Stimulated activated CD8-positive, alpha-beta memory T cell treated with anti-CD3 and anti-CD28 coated beads, Interleukin-7, amount 100 ng/mL, for 48 hours (primary cell): ENCODE measurements around the gene AMFR.

ENCODE experiments used
- DNase-seq, 2 donors: peaks; one replicate each; pipeline ENCODE4 v3.0.0-alpha.2; 2020; ENCODE audit warnings: low read depth in 1 of 2; ENCODE audit errors: extremely low read depth in 1 of 2

Gene AMFR

DNA sequence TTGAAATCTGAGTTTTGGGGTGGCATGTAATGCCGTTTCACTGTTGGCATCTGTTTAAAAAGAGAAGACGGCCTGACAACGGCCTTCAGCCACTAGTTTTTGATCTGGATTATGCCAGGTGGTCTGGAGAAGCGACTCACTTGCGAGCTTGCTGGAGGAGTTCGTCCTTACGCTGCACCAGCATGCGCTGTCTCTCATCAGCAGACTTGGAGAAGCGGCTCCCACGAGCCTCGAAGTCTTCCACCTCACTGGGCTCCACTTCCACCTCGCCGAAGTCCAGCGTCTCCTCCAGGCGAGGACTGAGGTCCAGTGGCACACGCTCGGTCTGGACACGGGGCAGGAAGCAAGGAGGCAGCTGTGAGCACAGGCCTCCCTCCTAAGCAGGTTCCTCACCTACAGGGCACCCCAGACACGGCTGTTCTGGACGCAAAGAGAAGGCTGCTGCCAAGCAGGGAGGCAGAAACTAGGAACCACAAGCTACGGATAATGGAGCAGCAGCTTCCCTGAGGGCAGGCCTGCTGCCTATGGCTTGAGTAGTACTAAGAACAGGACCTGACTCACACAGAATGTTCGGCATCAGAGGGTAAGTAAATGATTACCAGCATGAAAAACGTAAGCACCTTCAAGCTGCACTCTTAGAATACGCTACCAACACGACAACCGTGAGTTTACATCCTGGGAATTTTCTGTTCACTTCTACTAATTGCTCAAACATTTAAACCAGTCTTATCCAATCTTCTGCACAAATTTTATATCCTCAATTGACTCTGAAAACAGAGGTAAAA, 61.4 kb downstream of the AMFR start:
- no peak for DNase-seq

DNA sequence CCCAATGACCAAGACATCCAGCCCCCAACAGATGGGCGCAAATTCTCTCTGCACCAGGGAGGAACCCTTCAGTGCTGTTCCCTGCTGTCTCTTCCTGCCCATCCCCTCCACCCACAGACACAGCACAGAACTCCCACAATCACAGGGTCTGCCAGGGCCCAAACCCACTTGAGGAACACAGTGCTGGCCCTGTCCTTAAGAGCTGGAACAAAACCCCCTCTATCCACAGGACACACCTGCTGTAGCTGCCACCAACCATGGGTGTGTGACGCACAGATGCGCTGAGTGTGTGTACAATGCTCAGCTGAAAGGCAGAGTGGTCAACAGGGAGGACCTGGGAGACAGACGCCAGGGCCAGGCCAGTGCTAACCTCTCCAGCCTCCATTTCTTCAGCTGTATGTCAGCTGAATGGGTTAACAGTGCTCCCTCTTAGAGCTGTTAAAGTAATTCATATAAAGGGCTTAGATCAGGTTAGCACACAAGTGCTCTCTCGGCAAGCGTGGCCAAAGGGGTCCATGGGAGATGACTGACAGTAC, 62.1 kb downstream of the AMFR start:
- DNase-seq, result no peak

- DNase-seq, result no peak
Observed at GRCh38 chr16:56362706-56363105, 62.6 kb downstream of the AMFR start.

DNA sequence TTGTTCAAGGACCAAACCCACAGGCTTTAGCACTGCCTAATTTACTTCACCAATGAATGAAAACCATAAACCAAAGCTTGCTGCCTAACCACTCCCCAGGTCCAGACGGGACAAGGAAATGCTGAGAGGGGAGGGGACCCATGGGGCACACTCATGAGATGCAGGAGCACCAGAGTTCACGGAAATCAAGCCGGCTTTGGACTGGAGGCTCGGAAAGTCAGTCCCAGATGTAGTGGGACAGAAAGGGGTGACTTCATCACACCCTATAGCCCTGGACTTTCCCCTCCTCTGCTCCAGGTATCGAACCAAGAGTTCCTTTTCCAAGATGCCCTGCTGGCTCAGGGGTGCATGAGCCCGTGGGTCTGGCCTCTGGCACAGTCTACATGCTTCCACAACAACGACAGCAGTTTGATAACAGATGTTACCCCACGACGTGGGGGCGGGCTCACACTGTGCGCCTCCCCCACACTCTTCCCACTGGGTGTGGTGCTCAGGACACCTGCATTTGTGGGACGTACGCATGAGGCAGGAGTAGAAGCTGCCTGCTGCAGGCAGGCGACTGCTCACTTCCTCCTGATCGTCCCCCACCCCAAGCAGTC, 63.2 kb downstream of the AMFR start:
- no peak for DNase-seq

- DNase-seq, result no peak
Observed at GRCh38 chr16:56360117-56361008, 65.0 kb downstream of the AMFR start.

DNA sequence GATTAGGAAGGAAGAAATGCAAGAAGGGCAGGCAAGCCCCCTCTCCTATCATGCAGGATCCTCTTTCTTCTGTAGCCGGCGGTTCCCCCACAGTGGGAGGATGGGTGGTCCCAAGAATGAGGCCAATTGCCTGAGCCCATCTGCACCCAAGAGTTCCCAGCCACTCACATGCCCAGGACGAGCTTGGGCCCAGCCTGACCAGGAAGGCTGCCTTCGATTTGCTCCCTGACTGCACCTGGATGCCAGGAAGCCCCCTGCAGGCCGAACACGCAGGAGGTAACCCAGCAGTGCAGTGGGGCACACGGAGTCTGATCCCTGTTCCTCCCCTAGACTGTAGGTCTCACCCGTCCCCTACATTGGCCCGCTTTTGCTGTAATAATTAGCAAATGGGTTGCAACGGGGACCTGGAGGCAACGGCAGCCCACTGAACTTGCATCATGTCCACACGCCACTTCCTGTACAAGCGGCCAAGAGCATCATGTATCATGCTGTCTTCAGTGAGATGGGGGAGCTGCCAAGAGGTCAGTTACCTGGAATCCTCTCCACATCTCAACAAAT, 67.5 kb downstream of the AMFR start:
- no peak for DNase-seq

- DNase-seq, result no peak
Observed at GRCh38 chr16:56357241-56357764, 68.0 kb downstream of the AMFR start.

- peak; percentile 25 to 40 for DNase-seq
Observed at GRCh38 chr16:56356276-56357240, 68.8 kb downstream of the AMFR start.

DNA sequence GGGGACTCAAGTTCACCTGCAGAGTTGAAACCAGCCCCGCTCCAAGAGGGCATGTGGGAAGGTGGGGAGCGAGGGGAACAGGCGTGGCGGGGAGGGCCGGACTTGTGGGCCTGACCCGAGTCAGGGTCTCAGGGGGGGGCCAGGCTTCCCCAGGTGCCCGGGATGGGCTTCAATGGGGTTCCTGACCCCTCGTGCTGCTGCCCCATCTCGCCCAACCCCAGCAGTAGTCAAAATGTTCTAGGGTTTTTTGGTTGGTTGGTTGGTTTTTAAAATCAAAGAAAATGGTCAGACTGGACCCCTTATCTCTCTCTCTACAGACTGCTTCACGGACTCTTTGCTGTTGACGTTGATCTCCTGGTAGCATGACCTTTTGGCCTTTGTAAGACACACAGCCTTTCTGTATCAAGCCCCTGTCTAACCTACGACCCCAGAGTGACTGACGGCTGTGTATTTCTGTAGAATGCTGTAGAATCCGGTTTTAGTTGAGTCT, 69.5 kb downstream of the AMFR start:
- DNase-seq, result no peak

DNA sequence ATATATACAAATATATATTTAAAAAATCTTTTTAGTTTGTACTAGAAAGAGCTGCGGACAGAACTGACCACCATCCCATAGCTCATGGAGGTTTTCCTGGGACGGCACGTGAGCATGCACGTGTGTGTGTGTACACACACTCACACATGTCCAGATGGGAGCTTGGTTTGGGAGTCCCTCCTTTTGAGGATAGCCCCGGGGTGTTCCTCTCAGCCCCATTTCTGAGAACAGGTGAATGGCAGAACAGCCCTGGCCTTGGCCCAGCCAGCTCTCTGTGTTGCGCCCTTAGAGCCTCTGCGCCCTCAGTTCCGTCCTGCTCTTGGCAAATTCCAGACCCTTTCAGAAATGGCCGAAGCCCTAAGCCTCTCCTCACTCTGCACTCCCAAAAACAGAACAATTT, 70.1 kb downstream of the AMFR start:
- DNase-seq, result no peak

DNA sequence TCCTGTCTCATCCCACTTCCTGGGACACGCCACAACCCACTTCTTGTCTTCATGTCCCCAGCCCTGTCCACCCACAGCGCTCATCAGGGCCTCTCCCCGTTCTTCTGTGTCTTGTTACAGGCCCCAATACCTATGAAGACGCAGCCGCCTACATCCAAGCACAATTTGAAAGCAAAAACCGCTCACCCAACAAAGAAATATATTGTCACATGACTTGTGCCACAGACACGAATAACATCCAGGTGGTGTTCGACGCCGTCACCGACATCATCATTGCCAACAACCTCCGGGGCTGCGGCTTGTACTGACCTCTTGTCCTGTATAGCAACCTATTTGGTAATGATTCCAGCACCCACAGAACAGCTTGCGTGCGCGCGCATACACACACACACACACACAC, 70.6 kb downstream of the AMFR start:
- no peak for DNase-seq

DNA sequence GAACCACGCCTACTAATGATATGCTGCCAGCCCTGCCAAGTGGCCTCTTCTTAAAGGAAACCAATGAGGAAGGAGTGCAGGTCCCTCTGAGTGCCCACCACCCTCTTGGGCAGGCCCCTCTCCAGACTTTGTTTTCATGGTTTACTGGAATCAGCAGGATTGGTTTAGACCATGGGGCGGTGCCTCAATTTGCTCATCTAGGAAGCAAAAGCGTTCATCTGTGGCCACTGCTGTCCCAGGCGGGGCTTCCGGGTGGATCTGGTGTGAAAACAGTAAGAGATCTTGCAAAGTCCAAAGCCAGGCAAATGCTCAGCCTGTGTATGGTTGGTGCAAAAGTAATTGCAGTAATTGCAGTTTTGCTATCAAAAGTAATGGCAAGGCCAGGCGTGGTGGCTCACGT, 71.3 kb downstream of the AMFR start:
- DNase-seq, result no peak

GRCh38 chr16:56353054-56353921, 72.1 kb downstream of the AMFR start:
- DNase-seq, result no peak

DNA sequence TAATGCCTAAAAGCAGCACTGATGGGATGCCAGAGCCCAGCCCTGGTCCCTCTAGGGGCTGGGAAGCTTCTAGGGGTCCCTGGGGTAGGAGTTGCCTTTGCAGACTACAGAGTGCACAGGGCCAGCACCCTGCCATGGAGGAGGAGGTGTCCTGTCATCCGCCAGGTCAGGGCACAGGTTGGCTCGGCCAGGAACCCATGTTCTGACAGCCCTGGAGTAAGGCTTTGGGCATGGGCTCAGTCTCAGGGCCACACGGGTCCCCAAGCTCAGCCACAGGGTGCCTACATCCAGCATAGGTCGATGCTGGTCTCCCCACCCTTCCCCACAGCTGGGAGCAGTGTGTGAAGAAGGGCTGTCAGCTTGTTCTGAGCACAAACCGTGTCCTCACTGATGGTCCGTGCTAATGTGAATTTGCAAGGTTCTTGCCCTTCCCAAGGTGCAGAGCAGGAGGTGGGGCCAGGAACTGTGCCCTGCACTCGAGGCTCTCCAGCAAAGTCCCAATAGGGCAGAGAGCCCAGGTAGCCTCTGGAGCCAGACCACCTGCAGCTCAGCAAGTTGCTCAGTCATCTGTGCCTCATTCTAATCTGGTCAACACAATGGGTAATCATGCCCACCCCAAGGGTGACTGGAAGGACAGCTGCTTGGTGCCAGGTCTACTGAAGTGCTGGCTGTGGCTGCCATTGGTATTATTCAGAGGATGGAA, 72.8 kb downstream of the AMFR start:
- no peak for DNase-seq

- no peak for DNase-seq
Observed at GRCh38 chr16:56351481-56351880, 73.9 kb downstream of the AMFR start.

DNA sequence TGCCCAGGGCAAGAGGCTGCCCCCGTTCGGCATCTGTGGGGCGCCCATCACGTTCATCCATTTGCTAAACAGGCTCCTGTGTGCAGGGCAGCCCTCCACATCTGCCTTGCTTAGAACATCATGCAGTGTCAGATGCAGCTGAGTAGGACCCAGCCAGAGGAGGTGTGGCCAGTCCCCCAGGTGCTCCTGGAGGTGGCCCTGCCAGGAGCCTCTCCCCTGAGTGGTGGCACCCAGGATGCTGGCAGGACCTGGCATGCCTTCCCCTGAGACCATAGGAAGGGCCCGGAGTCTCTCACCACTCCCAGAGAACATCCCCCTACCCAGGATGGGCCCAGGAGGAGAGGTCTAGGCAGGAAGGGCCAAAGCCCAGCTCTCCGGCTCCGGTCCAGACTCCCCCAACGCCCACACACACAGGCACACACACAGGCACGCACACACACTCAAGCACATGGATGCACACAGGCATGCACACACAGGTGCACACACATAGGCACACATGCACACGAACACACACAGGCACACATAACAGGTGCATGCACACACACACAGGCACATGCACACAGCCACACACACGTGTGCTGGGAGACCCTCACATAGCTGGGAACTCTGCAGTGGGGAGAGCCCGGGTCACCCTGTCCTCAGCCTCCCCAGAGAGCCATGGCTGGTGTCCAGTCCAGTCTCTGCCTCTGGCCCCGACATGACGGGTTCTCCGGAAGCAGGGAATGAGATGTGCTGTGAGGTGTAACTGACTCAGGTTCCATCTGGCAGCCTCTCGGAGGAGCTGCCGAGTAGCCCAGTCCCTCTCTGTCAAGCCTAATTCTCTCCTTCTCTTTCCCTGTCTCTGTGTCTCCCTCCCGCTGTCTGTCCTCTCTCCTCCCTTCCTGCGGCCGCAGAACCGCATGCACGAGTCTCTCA, 74.6 kb downstream of the AMFR start:
- no peak for DNase-seq

DNA sequence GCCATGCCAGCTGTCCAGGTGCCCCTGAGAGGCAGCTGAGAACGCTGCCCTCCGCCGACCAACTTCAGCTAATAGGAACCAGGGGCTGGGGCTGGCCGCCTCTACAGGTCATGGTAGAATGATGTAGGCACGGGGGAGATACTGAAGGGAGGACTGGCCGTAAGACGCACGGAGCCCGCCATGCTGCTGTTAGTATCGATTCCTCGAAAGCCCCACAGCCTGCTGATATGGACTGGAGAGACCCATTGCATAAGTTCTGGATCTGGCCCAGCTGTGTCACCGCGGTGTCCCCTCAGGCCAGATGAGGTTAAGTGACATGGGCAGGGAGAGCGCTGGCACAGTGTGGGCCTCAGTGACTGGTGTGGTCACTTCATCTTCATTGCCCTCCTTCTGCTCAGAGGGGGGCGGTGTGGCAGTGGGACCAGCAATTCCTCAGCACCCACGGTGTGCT, 75.6 kb downstream of the AMFR start:
- no peak for DNase-seq
